T1000 (cell line): ENCODE data around the gene PTPN23.

Experiments
- DNase-seq: peaks from one replicate; lab custom pipeline; 2025; ENCODE audit warnings: mixed read lengths; lab: John Stamatoyannopoulos, UW

The PTPN23 gene

DNA sequence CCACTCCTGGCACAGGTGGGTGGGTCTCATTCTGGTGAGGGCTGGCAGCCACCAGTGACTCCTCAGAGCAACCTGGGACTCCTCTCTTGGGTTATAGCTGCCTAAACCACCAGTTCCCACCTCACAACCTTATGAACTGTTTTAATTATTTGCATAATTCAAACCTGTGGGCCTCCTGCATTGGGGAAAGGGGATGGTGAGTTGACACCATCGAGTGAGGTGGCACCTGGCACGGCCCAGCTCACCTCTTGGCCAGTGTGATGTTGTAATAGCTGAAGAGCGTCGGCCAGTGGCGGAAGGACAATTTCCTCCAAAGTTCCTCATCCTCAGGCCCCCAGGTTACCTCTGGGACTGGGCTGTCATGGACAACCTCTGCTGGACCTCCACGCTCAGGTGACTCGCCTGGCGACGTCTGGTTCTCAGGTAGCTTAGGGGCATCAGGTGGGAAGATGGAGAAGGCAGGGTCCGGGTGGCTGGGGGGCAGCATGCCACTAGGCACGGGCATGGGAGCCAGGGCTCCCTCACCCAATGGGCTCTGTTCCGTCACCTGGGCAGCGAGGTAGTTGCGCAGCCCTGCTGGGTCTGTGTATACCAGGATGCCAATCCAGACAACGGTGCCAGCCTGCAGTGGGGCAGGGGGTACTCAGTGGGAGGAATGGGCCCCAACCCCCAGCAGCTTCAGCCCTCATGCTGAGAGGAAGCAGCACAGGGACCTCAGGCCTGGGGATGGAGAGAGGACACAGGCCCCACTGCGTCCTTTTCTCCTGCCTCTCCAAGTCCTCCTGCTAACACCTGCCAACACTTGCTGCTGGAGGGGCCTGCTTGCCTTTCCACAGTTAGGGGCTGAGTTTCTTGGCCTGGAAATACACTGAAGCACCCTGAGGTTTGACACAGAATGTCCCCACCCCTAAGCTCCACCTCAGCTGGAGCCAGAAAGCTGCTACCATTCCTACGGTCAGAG is 38.5 kb downstream of the PTPN23 start:
- DNase-seq, result no peak

GRCh38 chr3:47420044-47420430 is 39.2 kb downstream of the PTPN23 start:
- DNase-seq, result no peak

- DNase-seq, result peak; percentile 88
These were observed 40.0 kb downstream of the PTPN23 start for GRCh38 chr3:47420511-47421484.

- DNase-seq, result no peak
These were observed 41.2 kb downstream of the PTPN23 start for GRCh38 chr3:47421741-47422649.

- no peak for DNase-seq
These were observed 41.9 kb downstream of the PTPN23 start for GRCh38 chr3:47422743-47423142.

DNA sequence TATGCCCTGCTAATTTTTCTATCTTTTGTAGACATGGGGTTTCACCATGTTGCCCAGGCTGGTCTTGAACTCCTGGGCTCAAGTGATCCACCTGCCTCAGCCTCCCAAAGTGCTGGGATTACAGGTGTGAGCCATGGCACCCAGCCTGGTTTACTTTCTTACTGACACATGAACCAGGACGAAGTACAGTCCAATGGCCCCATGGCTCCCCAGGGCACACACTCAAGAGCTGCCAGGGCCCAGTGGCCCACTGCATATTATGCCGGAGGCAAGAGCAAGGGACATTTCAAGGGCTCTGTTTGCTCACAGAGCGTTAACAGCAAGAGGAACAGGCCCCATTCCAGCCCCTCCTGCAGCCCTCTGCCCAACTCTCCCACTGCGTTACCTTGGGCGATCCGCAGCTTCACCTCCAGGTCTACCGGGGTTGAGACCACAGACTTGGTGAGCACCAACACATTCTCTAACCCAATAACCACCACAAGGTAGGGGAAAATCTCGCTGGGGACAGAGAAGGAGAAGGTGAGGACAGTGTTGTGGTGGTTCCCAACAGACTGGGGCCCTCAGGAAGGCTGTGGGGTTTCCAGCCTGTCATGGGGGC is 42.8 kb downstream of the PTPN23 start:
- DNase-seq, result no peak

DNA sequence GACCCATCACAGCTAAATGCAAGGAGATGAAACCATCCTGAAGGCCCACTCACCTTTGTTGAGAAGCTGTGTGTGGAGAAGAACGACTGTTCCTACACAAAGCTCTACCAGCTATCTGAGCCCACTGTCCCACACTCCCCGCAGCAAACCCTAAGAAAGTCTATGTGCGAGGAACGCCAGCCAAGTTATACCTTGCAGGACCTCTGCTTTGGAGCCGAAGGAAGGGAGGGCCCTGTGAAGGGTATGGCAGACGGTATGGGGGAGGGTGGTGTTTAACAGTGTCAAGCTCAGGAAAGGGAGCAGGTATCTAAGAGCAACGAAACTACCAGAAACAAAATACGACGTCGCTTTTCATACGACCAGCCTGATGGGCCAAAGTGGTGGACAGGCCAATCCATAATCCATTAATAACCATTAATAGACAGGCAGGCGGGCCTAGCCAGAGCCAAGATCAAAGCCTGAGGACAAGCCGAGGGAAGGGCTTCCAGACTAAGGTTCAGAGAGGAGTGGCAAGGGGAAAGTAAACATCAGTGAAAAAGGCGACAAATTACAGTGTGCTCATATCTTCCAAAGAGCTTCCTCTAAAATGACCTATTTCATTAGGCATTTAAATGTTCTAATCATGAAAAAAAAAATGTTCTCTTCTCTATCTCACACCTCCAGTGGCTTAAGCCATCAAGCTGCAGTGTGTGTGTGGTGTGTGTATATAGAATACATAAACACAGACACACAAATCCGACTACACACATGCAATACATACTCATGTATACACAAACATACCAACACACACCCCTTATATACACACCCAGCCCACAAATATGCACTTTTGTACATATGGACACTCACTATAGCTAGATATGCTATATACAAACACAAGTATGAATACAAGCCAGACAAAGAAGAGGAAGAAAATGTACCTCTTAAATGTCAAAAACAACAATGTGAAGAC is 43.9 kb downstream of the PTPN23 start:
- DNase-seq, result no peak

DNA sequence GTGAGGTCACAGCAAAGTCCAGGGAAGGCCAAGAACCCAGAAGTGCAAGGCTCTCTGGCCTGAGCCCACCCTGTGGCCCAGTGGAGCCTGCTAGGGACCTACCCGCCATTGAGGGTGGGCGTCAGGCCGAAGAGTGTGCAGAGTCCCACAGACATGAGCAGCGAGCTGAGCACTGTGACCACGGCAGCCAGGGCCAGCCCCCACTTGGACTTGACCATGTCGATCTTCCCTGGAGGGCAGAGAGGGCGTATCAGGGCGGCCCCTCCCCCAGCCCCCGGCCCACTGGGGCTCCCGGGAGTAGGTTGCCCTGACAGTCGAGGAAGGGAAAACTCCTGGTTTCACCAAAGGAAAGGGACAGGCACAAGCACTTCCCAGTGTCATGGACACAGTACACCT is 44.6 kb downstream of the PTPN23 start:
- no peak for DNase-seq

GRCh38 chr3:47425959-47426358 is 45.1 kb downstream of the PTPN23 start:
- DNase-seq, result no peak

DNA sequence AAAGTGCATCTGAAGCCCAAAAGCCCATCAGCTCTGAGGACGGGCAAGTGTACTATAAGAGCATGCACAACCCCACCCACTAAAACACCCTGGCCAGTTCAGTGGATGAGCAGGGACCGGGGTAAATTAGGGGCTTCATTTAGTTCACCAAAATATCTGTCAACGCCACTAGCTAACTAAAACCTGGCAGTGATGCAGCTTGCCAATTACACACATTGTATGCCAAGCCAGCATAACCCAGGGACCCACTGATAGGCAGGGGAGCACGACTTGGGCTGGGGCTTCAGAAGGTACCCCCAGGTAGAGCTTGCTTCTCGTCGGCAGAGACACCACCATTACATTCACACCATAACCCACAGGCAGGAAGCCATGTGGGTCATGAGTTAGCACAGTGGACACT is 47.0 kb downstream of the PTPN23 start:
- DNase-seq, result no peak

DNA sequence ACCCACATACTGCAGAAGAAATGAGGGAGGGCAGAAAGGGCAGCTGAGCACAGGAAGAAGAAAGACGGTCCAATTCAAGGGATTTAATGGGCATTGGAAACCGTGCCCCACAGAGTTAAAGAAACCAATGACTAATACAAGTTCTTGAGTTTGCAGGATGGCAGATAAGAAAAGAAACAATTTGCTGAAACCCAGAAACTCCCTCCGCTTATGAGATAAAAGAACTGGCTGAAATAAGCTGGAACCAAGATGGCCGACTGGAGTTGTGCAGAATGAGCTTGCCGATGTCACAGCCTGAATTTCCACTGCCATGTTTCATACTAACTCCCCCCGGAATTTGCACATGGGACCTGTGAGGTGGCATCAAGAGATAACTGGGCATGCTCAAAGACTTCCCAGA is 47.8 kb downstream of the PTPN23 start:
- no peak for DNase-seq

- DNase-seq, result no peak
These were observed 48.9 kb downstream of the PTPN23 start for GRCh38 chr3:47429476-47430270.

DNA sequence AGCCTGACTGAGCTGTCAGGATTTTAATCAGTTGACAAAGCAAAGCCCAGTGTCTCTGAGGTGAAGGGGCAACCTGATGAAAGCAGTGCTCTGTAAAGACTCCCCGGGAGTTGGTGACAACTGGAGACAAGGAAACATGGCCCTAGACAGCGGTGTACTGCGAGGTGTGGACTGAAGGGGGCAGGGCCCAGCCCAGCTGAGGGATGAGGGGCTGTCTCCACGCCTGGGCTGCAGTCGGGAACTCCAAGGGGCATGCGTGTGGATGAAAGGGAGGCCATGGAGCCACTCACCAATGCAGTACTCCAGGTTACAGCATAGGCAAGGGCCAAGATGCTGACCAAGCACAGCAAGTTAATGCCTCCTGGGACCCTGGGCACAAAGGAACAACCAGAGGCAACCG is 49.8 kb downstream of the PTPN23 start:
- DNase-seq, result no peak

DNA sequence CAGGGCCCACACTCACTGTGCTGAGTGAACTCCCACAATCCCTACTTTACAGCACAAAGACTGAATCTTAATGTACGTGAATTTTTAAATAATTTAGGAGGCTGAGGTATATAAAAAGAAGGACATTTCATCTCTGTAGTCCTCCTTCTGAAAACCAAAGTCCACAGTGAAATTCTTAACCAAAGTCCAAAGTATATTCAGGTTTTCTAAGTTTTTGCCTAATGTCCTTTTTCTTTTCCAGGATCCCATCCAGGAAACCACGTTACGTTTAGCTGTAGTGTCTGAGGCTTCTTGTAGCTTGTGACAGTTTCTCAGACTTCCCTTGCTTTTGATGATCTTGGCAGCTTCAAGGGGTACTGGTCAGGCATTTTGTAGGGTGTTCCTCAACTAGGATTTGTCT is 50.4 kb downstream of the PTPN23 start:
- no peak for DNase-seq

- no peak for DNase-seq
These were observed 51.9 kb downstream of the PTPN23 start for GRCh38 chr3:47432673-47433072.

DNA sequence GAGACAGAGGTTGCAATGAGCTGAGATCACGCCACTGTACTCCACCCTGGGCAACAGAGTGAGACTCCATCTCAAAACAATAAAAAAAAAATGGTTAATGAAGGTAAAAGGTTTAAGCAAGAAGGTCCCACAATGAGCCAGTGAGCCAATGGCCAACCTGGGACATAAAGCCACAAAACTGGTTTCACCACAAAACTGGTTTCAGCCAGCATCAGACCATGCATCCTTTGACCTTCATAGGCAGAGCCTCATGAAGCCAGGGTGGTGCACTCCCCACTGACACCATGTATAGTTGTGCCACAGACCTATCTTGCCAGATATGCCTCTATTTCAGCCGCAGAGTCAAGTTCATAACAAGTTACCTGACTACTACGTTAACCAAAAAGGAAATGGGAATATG is 53.0 kb downstream of the PTPN23 start:
- DNase-seq, result no peak

DNA sequence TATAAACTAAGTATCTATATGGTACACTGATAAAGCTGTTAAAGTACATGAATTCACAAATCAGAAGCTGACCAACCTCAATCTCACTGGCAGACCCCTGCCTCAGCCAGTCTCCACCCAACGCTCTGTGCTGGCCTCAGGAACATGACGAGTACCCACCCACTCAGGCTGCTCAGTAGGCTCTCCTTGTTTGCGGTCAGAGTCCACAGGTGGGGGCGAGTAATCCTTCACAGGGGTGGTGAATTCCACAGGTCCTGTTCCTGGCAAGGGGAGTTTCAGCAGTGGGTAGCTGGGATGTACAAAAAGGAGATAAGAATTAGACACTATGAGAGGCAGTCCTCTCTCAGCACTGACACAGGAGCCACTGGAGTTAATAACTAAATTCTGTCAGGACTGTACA is 54.0 kb downstream of the PTPN23 start:
- no peak for DNase-seq

- no peak for DNase-seq
These were observed 55.4 kb downstream of the PTPN23 start for GRCh38 chr3:47436180-47436579.

DNA sequence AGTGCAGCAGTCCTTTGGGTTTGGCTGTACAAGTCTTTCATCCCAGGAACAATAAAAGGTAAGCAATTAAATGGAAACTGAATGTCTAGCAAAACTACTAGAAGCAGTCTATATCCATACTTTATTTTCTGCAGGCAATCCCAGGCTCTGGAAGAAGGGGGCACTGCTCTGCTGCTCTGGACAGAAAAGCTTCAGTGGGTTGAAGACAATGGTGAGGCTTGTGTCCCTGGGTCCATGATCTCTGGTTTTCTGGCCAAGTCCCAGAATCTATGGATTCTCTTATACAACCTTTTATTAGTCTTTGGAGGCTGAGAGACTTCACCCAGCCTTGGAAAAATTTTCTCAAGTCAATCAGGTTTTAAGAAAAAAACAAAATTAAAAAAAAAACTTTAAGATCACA is 59.3 kb downstream of the PTPN23 start:
- no peak for DNase-seq
